A673 (cell line): ENCODE data around the gene SARS2. TPM values are rescaled to one million over a fixed set of nuclear protein-coding genes. Genes with fewer than 3 reads are reported as not detected.
"Not testable (repeated sequence)": the region's sequence is repeated elsewhere in the genome, so short reads cannot be mapped to it uniquely, and the experiment has no call there.

Source experiments
- BruUV-seq: library from RNA; stranded (reverse); fragments of 400-500 nt; replicated peaks from 2 replicates; lab custom pipeline; 2021; lab: Mats Ljungman, UMichigan
- CTCF ChIA-PET: fragments of 300-600 bp; sonication (Branson Sonifier 250); formaldehyde crosslinking; loops from one replicate; lab custom pipeline; 2022; ENCODE audit warnings: antibody characterized with exemption; lab: Charles Lee
- POLR2A ChIA-PET: fragments of 300-600 bp; sonication (Branson Sonifier 250); formaldehyde crosslinking; loops from one replicate; lab custom pipeline; 2022; ENCODE audit warnings: antibody characterized with exemption; ENCODE audit not compliant: low non-redundant PET; lab: Charles Lee
- DNase-seq: peaks from one replicate; pipeline ENCODE4 v3.0.0-alpha.2; 2015; ENCODE audit warnings: low spot score
- H3K27ac ChIP-seq: fragments of 200-600 bp; sonication (generic); 2 replicates; pipeline ENCODE4 v1.5.1; 2016; ENCODE audit warnings: mixed run types, low read depth, mild to moderate bottlenecking, mixed read lengths, antibody characterized with exemption, low read length; ENCODE audit not compliant: poor library complexity, severe bottlenecking
- H3K27me3 ChIP-seq: fragments of 200-600 bp; sonication (generic); replicated peaks from 2 replicates; pipeline ENCODE4 v1.6.1; 2017; ENCODE audit warnings: mixed run types, low read depth, mild to moderate bottlenecking, mixed read lengths, antibody characterized with exemption, low read length; ENCODE audit not compliant: insufficient read depth, poor library complexity
- H3K36me3 ChIP-seq: fragments of 200-600 bp; sonication (generic); 2 replicates; pipeline ENCODE4 v1.6.1; 2016; ENCODE audit warnings: mixed run types, mild to moderate bottlenecking, mixed read lengths, antibody characterized with exemption, low read length; ENCODE audit not compliant: insufficient read depth, poor library complexity, severe bottlenecking
- H3K4me1 ChIP-seq: fragments of 200-600 bp; sonication (generic); 2 replicates; pipeline ENCODE4 v1.6.1; 2017; ENCODE audit warnings: mixed run types, mild to moderate bottlenecking, mixed read lengths, antibody characterized with exemption, low read length; ENCODE audit not compliant: insufficient read depth, poor library complexity, severe bottlenecking
- H3K4me3 ChIP-seq: fragments of 200-600 bp; sonication (generic); 2 replicates; pipeline ENCODE4 v1.5.1; 2016; ENCODE audit warnings: low read depth, mixed run types, mild to moderate bottlenecking, mixed read lengths, low read length; ENCODE audit not compliant: poor library complexity, severe bottlenecking
- H3K9me3 ChIP-seq: fragments of 200-600 bp; sonication (generic); 2 replicates; pipeline ENCODE4 v1.6.1; 2016; ENCODE audit warnings: mixed run types, low read depth, mild to moderate bottlenecking, mixed read lengths, antibody characterized with exemption, low read length; ENCODE audit not compliant: poor library complexity, severe bottlenecking
- CTCF ChIP-seq: fragments of 300-800, 200-600 bp; sonication (generic); conservative IDR thresholded peaks from 2 replicates; pipeline ENCODE4 v1.5.1; 2017; ENCODE audit warnings: low read depth, mild to moderate bottlenecking, antibody characterized with exemption, low read length, moderate library complexity, mixed read lengths
- EZH2 ChIP-seq: fragments of 200-600 bp; sonication (generic); IDR thresholded peaks from 2 replicates; pipeline ENCODE4 v1.6.1; 2017; ENCODE audit warnings: borderline replicate concordance, low read depth, mild to moderate bottlenecking, mixed read lengths, antibody characterized with exemption, low read length; ENCODE audit not compliant: poor library complexity, severe bottlenecking
- intact Hi-C: fragments of 100-400 bp; cut with micrococcal nuclease; formaldehyde crosslinking; loops from one replicate; pipeline ENCODE4 v1.10.0; 2022; ENCODE audit not compliant: unreplicated experiment
- total RNA-seq: library from RNA; stranded (reverse); gene quantifications from 2 replicates; pipeline ENCODE4 v1.2.3, GENCODE V29; 2021

The SARS2 gene
- total RNA-seq, 1 experiment from 2014 or later: 58.6 TPM

DNA sequence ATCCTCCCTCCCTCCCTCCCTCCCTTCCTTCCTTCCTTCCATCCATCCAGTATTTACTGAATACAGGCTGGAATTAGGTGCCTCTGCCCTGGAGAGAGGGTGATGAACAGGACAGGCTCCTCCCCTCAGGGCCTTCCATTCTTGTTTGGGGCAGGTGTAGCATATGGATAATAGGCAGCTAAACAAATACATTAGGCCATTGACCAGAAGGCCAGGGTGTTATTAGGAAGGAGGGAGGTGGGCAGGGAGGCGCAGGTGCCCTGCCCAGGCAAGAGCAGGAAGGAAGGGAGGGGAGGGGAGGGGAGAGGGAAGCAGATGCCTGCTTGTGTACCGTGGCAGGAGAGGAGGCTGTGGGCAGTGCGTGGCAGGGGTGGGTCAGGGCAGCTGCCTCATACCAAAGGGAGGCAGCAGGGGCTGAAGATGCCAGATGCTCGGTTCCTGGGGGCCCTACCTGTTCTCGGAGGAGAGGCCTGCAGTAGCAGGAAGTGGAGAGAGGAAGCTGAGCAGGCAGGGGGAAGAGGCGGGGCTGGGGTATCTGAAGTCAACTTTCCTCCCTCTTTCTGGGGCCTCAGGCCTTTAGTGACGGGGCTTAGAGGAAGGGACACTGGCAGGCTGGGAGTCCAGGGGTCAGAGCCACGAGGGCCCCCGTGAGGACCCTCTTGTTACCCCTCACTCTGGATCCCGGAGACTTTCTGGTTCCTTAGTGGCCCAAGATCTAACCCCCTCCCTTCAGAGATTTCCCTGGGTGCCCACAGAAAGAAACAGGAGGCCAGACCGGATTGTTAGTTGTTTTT is 52.6 kb downstream of the SARS2 start, which contains the start of gene RINL:
Gene RINL (minus strand): TSS at position 495 of the 794 bp plus-strand sequence. CDS start 1,533 bp downstream, outside the sequence.
- no peak for DNase-seq
- intact Hi-C loops: no loop called here
- TF ChIP-seq CTCF: no peak
- no peak for TF ChIP-seq EZH2
- H3K27me3 ChIP-seq: no peaks in the 10 kb centered on the region
- no peak within 1 kb of the TSS for H3K4me3 ChIP-seq
- no peaks in the 10 kb centered on the region for H3K9me3 ChIP-seq
- no peaks in the 10 kb centered on the region for H3K36me3 ChIP-seq
- ChIA-PET POLR2A (interaction anchor here (0.6 kb wide), 1 partner anchor 20 kb away, joined by 6 read pairs; no protein-coding TSS in a partner anchor), CTCF (interaction anchor here (0.8 kb wide), 1 partner anchor 10 kb away, joined by 4 read pairs; no protein-coding TSS in a partner anchor)
- H3K4me1 ChIP-seq: no peaks in the 10 kb centered on the region
- BruUV-seq: no TSS peak
- no peak within 1 kb of the TSS for H3K27ac ChIP-seq

DNA sequence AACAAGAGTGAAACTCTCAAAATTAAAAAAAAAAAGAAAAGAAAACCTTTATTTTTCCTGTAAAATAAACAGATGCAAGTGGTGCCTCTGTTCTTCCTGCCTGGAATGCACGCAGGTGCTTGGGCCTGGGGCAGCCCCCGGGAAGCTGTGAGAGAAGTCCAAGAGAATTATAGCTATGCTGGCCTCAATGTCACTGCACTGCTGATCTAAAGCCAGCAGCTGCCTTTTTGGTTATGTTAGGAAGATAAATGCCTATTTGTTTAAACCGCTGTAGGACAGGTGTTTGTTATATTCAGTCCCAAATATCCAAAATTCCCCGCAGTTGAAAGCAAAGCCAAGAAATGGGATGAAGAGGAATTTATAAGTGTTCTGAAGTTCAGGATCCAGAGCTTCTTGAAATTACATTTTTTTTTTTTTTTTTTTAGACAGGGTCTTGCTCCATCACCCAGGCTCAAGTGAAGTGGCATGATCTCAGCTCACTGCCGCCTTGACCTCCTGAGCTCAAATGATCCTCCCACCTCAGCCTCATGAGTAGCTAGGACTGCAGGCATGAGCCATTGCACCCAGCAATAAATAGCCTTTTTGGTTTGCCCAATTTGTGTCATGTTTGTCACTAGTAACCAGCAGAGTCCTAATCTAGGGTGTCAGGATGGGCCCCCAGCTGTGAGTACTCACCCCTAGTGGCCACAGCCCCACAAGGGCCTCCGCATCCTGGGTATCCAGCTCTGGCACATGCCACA is 54.7 kb downstream of the SARS2 start:
- intact Hi-C loops: no loop called here
- H3K9me3 ChIP-seq: no peaks in the 10 kb centered on the region
- no peak overlapping the region for H3K27ac ChIP-seq
- H3K4me3 ChIP-seq: no peak overlapping the region
- no peaks in the 10 kb centered on the region for H3K36me3 ChIP-seq
- ChIA-PET CTCF (interaction anchor here (0.6 kb wide), 1 partner anchor 971 kb away, joined by 3 read pairs; no protein-coding TSS in a partner anchor), POLR2A (interaction anchor here (0.6 to 0.7 kb wide), 2 partner anchors 9 to 479 kb away, joined by 3 to 16 read pairs; no protein-coding TSS in a partner anchor)
- H3K27me3 ChIP-seq: no peaks in the 10 kb centered on the region
- DNase-seq: no peak
- TF ChIP-seq CTCF (no peak), EZH2 (no peak)
- BruUV-seq: no TSS peak
- no peaks in the 10 kb centered on the region for H3K4me1 ChIP-seq

DNA sequence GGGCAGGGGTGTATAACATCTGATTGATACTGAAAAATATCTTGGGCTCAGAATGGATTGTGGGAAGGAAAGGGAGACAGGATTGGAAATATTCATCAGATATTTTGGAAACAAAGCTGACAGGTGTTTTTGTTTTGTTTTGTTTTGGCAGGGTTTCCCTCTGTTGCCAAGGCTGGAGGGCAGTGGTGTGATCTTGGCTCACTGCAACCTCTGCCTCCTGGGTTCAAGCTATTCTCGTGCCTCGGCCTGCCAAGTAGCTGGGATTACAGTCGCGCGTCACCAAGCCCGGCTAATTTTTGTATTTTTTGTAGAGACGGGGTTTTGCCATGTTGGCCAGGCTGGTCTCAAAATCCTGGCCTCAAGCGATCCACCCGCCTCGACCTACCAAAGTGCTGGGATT is 57.2 kb downstream of the SARS2 start:
- H3K36me3 ChIP-seq, intact Hi-C loops, H3K27me3 ChIP-seq, DNase-seq, H3K9me3 ChIP-seq, H3K27ac ChIP-seq, CTCF ChIA-PET, H3K4me3 ChIP-seq, BruUV-seq, POLR2A ChIA-PET, H3K4me1 ChIP-seq: not testable (repeated sequence)
